ENCODE data around the gene LSM14B.

- TF ChIP-seq POLR2A (IDR thresholded peaks at IDR 0.05) (no peak), POLR2AphosphoS5 (IDR thresholded peaks at IDR 0.05) (no peak), EP300 (IDR thresholded peaks at IDR 0.05) (no peak)
- TF ChIP-seq, protein P1, sequence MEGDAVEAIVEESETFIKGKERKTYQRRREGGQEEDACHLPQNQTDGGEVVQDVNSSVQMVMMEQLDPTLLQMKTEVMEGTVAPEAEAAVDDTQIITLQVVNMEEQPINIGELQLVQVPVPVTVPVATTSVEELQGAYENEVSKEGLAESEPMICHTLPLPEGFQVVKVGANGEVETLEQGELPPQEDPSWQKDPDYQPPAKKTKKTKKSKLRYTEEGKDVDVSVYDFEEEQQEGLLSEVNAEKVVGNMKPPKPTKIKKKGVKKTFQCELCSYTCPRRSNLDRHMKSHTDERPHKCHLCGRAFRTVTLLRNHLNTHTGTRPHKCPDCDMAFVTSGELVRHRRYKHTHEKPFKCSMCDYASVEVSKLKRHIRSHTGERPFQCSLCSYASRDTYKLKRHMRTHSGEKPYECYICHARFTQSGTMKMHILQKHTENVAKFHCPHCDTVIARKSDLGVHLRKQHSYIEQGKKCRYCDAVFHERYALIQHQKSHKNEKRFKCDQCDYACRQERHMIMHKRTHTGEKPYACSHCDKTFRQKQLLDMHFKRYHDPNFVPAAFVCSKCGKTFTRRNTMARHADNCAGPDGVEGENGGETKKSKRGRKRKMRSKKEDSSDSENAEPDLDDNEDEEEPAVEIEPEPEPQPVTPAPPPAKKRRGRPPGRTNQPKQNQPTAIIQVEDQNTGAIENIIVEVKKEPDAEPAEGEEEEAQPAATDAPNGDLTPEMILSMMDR (IDR thresholded peaks at IDR 0.05), result no peak
Observed at GRCh38 chr20:62160253-62160652, 38.0 kb downstream of the LSM14B start.

Data from suprapubic skin (tissue), 4 donors.